HG02642 (cell line): ENCODE data around the gene SUPT7L.

Source experiments
- ATAC-seq: cut with Tn5 transposase; IDR thresholded peaks from one replicate; pipeline ENCODE4 v1.9.1; 2021; ENCODE audit warnings: mild to moderate bottlenecking; ENCODE audit not compliant: unreplicated experiment, poor library complexity

SUPT7L gene, protein sequence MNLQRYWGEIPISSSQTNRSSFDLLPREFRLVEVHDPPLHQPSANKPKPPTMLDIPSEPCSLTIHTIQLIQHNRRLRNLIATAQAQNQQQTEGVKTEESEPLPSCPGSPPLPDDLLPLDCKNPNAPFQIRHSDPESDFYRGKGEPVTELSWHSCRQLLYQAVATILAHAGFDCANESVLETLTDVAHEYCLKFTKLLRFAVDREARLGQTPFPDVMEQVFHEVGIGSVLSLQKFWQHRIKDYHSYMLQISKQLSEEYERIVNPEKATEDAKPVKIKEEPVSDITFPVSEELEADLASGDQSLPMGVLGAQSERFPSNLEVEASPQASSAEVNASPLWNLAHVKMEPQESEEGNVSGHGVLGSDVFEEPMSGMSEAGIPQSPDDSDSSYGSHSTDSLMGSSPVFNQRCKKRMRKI

DNA sequence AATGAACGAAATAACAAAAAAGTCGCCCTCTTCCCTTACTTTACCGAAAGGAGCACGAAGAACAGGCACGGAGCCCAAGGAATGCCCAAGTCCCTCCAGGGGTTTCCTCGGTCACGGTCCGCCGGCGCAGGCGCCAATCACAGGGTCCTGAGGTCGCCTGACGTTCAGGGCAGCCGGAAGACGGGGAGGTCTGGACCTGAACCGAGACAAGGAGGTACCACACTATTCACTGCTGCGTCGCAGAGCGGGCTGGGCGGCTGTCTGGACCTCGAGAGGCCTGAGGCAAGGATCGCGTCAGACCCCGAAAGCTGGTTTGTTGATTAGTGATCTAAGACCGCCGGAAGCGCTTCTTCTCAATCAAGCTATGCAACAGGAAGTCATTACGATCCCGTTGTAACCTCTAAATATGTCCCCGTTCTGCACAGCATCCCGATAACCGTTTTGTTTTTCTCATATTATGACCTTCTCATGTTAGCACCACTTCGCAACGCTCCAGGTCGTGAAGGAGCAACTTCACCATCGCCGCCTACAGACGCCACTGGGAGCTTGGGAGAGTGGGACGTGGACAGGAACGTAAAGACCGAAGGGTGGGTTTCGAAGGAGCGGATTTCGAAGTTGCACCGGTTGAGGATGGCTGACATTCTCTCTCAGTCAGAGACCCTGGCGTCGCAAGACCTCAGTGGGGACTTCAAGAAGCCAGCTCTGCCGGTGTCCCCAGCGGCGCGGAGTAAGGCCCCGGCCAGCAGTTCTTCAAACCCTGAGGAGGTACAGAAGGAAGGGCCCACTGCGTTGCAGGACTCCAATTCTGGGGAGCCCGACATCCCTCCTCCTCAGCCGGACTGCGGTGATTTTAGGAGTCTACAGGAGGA, at the start of gene SUPT7L, which contains the start of gene SLC4A1AP:
Gene SUPT7L (minus strand): TSS at position 330 of the 869 bp plus-strand sequence. CDS start 1,422 bp downstream, outside the sequence.
Gene SLC4A1AP (plus strand): TSS at position 605 of the 869 bp plus-strand sequence. CDS start 26 bp downstream, at position 631.
- peak; percentile 80 for ATAC-seq

DNA sequence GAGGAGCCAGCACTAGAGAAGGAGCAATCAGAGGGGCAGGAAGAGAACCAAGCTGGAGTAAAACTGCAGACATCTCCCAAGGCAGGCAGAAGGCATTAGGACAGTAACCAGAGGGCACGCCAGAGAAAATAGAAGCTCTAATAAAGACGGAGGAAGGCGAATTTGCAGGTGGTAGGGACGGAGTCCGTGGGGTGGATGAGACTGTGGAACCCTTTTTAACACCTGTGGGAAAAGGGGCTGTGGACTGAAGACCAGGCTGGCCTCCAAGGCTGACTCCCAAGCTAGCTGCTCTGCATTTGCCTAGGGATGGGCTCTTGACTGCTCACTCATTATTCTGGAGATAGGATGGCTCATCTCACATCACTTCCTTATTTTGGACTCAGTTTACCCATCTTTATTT, 49.8 kb upstream of the SUPT7L start:
- ATAC-seq, result no peak

- ATAC-seq, result no peak
Observed at GRCh38 chr2:27712522-27712921, 49.1 kb upstream of the SUPT7L start.

DNA sequence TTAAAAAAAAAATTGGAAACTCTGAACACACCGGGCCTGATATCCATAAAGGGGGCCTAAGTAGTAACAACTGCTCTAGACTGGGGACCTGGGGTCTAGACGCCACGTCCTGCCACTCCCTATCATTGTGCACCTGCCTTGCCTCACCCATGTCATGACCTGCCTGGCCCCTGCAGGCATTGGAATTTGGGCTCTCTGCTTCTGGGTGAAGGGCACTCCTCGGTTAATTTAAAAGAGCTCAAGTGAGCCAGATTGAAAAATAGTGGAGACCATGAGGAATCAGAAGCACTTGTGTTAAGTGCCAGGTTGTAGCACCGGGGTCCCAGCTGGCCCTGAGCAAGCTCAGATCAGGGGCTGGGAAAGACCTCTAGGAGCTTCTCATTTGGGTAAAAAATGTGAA, 48.4 kb upstream of the SUPT7L start:
- ATAC-seq, result no peak

DNA sequence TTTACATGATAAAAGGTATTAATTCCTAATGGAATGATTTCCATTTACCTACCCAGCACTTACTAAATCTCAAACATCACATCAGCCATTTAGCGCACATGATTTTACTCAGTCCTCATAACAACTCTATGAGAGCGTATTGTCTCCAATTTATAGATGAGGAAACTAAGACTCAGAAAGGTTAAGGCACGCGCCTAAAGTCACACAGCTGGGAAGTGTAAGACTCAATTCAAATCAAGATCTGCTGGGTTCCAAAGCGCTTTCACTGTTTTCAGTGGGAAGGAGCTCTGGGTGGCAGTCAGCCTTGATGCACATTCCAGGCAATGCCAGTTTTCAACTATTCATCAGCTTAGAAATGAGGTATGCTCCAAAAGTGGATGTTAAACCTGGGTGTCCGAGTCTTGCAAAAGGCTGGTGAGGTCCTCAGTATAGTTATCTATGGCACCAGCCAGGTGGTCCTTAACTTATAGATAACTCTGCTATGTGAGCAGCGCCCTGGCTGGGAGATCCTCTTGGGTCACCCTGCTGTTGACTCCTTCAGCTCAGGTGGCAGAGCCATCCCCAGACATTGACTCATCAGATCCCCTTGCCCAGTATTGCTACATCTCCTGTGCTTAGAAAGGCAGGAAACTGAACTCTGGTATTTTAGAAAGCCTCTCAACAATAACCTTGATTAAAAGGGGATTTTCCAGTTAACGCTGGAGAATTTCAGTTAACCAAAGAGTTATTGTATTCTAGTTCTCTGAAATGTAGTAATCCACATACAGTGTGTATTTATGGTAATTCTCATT, 47.4 kb upstream of the SUPT7L start:
- ATAC-seq, result no peak

DNA sequence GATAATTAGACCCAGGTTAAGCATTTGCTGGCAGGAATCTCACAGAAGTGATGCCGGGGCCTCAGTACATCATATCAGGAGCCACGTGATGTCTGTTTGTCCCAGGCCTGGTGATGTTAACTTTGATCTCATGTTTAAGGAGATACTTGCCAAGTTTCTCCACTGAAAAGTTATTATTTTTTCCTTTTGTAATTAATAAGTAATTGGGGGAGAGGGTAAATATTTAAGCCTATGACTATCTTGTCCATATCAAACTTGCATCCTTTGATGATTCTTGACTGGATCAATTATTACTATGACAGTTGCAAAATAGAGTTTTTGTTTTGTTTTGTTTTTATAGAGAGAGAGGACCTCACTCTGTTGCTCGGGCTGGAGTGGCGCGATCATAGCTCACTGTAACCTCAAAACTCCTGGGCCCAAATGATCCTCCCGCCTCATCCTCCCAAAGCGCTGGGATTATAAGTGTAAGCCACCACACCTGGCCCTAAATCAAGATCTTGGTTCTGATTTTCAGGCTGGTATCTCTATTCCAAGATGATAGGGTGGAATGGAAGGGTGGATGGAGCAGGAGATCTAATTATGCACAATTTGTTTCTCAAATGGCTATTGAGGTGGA, 46.7 kb upstream of the SUPT7L start:
- ATAC-seq, result no peak

- ATAC-seq, result no peak
Observed at GRCh38 chr2:27709326-27709725, 45.9 kb upstream of the SUPT7L start.

- no peak for ATAC-seq
Observed at GRCh38 chr2:27708666-27709065, 45.3 kb upstream of the SUPT7L start.

DNA sequence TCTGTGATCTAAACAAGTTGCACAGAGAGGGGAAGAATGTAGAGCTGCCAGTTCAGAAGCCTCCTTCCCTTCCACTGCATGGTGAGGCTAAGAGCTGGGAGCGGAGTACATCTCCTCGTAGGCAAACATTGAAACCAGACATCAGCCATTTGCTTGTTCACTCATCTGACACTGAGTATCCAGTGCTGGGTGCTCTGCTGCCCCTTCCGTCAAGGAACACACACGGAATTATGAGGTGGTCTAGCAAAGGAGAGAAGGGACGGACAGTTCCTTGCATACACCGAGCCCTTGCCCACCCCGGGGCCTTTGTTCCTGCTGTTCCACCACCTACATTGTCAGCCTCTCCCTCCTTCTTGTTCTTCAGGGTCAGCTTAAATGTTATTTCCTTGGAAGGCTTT, 44.8 kb upstream of the SUPT7L start:
- ATAC-seq, result no peak

DNA sequence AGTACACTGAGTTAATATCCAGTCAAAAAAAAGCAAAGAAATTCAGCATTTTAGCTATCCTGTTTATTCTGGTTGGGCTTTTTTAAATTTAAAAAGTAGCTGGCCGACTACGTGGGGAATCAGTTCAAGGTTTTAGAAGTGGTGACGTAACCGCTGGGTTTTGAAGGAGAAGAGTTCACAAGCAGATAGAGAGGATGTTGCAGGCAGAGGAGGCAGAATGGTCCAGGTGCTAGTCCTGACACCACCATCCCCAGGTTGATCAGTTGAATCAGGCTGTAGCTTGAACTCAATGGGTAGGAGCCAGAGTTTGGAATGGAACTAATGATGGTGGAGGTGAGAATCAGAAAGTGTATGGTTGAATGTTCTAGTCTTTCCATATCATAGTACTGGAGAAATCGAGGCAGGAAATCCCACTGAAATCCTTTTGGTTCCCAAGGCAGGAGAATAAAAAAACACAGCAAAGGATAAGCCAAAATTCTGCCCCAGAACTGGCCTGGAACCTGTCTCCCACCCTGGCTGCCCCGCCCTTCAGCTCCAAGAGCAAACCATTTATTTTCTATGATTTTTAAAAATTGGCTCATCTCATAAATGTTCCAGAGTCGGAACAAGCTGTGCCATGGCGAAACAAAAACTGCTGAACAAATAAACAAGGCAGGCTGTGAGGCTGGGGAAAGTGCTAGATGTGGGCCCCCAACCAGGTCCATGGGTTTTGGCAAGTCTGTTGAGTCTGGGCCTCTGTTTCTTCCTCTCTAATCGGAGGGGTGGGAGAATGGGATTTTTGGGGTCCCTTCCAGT, 44.2 kb upstream of the SUPT7L start:
- no peak for ATAC-seq

- ATAC-seq, result no peak
Observed at GRCh38 chr2:27705851-27706622, 42.6 kb upstream of the SUPT7L start.

DNA sequence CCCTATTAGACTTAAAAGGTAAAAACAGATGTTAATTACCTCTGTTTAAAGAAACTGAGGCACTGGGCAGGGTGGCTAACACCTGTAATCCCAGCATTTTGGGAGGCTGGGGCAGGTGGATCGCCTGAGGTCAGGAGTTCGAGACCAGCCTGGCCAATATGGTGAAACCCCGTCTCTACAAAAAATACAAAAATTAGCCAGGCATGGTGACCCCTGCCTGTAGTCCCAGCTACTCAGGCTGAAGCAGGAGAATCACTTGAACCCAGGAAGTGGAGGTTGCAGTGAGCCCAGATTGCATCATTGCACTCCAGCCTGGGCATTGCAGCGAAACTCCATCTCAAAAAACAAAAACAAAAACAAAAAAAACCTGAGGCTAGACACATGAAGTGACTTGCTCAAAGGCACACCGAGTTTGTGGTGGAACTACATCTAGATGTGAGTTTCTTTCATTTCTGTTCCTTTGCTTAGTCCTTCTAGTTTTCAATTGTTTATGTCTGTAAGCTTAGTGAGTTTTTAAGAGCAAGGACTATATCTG, 41.0 kb upstream of the SUPT7L start:
- ATAC-seq, result no peak

- no peak for ATAC-seq
Observed at GRCh38 chr2:27703638-27704341, 40.4 kb upstream of the SUPT7L start.

DNA sequence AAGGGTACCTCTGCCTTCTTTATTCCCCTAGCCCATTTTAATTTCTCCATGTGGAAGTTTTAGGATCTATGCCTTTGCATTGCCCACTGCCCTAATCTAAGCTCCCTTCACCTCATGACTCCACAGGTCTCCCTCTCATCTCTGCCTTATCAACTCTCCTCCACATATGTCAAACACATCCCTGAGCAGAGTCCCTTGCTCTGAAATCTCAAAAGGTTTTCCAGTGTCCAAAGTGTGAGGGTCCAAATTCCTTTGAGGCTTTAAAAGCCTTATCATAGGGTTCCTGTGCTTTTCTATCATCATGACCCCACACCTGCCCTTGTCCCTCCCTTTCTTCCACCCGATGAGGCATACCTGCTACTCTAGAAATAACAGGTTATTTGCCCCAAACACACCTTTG, 38.9 kb upstream of the SUPT7L start:
- ATAC-seq, result no peak

- no peak for ATAC-seq
Observed at GRCh38 chr2:27701676-27702075, 38.3 kb upstream of the SUPT7L start.

GRCh38 chr2:27697660-27698059, 34.2 kb upstream of the SUPT7L start:
- no peak for ATAC-seq

DNA sequence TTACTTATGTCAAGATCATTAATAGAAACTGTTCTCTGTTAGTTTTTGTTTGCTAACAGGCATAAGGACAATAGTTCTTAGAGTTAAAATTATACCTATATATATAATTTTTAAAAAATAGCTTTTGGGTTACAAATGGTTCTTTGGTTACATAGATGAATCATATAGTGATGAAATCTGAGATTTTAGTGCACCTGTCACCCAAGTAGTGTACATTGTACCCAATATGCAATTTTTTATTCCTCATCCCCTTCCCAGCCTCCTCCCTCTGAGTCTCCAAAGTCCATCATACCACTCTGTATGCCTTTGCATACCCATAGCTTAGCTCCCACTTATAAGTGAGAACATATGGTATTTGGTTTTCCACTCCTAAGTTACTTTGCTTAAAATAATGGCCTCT, 26.6 kb upstream of the SUPT7L start:
- ATAC-seq, result no peak

GRCh38 chr2:27689424-27689823, 26.0 kb upstream of the SUPT7L start:
- no peak for ATAC-seq
